ENCODE results near the gene GALNT2. TPM values are rescaled to one million over a fixed set of nuclear protein-coding genes. Genes with fewer than 3 reads are reported as not detected.
A peak's percentile ranks its signal among the peaks of the same experiment; 100 is the strongest.

GALNT2 gene
- total RNA-seq, 1 donor from 2014 or later, result 60.7 TPM

DNA sequence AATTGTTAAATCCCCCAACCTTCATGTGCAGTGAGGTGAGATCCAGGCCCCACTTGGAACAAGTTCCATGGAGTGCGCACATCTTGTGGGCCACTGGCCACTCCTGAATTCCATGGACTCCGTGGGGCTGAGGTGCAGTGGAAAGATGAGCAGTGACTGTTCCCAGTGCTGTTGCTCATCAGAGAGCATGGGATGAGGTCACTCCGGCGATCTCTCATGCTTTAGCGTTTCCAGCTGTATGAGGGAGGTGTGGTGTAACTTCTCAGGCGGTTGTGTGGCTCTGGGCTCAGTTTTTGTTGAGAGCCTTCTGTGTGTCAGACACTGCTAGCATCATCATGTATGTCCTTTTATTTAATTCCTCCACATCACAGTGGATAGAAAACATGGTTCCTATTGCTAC lies 96.2 kb downstream of the GALNT2 start:
- DNase-seq (ENCODE audit: low read depth), result no peak
- H3K27me3 ChIP-seq (ENCODE audit: control insufficient read depth, insufficient read depth, low read length), result no peaks in the 10 kb centered on the region
- H3K36me3 ChIP-seq (ENCODE audit: control insufficient read depth, insufficient read depth, low read length), result no peaks in the 10 kb centered on the region

DNA sequence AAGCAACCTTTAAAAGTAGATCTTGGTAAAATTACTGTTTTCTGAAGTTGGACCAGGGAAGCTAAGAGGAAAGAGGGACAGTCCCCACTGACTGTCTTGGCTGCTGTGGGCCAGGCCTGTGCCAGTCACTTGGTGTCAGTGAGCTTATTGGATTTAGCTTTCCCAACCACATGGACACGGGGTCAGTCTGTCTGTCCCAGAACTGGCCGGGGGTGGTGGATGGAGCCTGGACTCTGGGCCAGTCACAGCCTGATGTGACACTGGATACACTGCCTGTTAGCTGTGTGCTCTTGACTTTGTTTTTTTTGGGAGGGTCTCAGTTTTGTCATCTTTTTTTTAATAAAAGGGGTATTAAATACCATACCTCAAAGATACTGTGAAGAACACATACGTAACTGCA lies 96.7 kb downstream of the GALNT2 start:
- no peak for DNase-seq (ENCODE audit: low read depth)
- Histone ChIP-seq H3K36me3 (ENCODE audit: control insufficient read depth, insufficient read depth, low read length) (no peaks in the 10 kb centered on the region), H3K27me3 (ENCODE audit: control insufficient read depth, insufficient read depth, low read length) (no peaks in the 10 kb centered on the region), H3K4me3 (ENCODE audit: low read depth, low read length) (no peak overlapping the region)
- TF ChIP-seq, protein P1, sequence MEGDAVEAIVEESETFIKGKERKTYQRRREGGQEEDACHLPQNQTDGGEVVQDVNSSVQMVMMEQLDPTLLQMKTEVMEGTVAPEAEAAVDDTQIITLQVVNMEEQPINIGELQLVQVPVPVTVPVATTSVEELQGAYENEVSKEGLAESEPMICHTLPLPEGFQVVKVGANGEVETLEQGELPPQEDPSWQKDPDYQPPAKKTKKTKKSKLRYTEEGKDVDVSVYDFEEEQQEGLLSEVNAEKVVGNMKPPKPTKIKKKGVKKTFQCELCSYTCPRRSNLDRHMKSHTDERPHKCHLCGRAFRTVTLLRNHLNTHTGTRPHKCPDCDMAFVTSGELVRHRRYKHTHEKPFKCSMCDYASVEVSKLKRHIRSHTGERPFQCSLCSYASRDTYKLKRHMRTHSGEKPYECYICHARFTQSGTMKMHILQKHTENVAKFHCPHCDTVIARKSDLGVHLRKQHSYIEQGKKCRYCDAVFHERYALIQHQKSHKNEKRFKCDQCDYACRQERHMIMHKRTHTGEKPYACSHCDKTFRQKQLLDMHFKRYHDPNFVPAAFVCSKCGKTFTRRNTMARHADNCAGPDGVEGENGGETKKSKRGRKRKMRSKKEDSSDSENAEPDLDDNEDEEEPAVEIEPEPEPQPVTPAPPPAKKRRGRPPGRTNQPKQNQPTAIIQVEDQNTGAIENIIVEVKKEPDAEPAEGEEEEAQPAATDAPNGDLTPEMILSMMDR (IDR thresholded peaks at IDR 0.05; ENCODE audit: insufficient read depth, low read length, poor library complexity, severe bottlenecking), result no peak

More for the DNA sequence above, 96.2 kb downstream of the GALNT2 start:
- H3K4me3 ChIP-seq (ENCODE audit: low read depth, low read length), result no peak overlapping the region
- TF ChIP-seq, protein P1 (IDR thresholded peaks at IDR 0.05; ENCODE audit: insufficient read depth, low read length, poor library complexity, severe bottlenecking), result no peak

DNA sequence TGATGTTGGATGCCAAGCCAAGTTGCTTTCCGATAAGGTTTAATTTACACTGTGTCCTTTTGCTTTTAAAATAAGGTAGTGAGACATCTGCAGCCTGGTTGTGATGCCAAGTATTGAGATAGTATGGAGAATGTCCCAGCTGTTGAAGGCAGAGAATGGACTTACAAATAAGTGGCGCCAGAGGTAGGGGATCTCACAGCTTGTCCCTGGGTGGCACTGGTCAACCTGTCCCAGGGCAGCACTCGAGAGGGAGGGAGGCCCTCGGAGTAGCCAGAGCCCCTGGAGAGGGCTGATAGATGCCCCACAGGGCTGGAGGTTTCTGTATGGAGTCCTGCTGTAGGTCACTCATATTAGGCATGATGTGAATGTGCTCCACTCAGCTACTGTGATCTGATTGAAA lies 98.5 kb downstream of the GALNT2 start:
- TF ChIP-seq, protein P1 (IDR thresholded peaks at IDR 0.05; ENCODE audit: insufficient read depth, low read length, poor library complexity, severe bottlenecking), result no peak
- H3K4me3 ChIP-seq (ENCODE audit: low read depth, low read length), result no peak overlapping the region
- no peaks in the 10 kb centered on the region for H3K27me3 ChIP-seq (ENCODE audit: control insufficient read depth, insufficient read depth, low read length)
- DNase-seq (ENCODE audit: low read depth), result no peak
- no peaks in the 10 kb centered on the region for H3K36me3 ChIP-seq (ENCODE audit: control insufficient read depth, insufficient read depth, low read length)

DNA sequence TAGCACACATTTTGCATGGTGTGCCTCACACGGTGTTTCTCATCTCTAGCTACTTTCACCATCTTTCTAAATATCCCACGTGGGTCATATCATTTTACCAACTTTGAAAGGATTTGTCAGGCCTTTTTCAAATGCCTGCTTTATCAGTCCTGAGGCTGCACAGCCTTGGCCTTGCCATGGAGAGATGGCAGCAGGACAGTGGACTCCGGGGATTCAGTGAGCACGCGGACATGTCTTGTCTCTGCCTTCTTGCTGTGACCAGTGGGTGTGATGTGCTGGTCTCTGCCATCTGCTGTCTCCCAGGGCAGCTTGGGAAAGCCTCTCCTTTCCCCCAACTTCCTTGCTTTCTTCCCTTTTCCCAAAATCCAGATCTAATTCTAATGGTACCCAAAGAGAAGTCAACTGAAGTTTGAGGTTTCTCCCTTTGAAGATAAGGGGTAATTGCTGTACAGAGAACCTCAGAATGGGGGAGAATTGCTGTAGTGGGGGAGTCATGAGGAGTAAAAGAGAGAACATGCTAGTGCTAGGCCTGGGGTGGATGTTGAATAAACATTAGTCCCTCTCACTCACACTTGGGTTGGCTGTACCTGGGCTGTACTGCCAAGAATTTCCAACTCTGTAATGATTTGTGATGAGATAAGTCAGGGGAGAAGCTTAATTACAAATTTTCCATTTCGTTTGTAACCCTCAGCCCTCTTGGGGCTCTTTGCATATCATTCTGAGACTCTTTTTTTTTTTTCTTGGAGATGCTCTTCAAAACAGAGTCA lies 99.5 kb downstream of the GALNT2 start:
- Histone ChIP-seq H3K27me3 (ENCODE audit: control insufficient read depth, insufficient read depth, low read length) (no peaks in the 10 kb centered on the region), H3K4me3 (ENCODE audit: low read depth, low read length) (no peak overlapping the region), H3K36me3 (ENCODE audit: control insufficient read depth, insufficient read depth, low read length) (no peaks in the 10 kb centered on the region)
- TF ChIP-seq, protein P1 (IDR thresholded peaks at IDR 0.05; ENCODE audit: insufficient read depth, low read length, poor library complexity, severe bottlenecking), result no peak
- no peak for DNase-seq (ENCODE audit: low read depth)

DNA sequence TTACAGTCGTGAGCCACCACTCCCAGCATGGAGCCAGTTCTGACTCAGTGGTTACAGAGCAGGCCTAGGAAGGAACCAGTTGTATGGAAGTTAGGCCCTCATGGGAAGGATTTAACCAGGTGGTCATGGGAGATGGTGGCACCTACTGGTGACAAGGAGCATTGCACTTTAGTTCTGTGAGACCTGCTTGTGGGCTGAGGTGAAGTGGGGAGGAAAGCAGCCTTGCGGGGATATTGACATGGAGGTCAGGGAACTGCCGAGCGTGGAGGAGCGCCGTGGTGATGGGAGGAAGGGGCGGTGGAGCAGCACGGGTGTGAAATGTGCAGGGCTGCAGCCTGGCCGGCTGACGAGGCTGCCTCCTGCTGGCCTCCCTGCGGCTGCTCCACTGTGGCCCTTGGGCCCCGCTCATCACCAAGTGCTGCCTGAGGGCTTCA lies 100.4 kb downstream of the GALNT2 start:
- Histone ChIP-seq H3K27me3 (ENCODE audit: control insufficient read depth, insufficient read depth, low read length) (no peaks in the 10 kb centered on the region), H3K4me3 (ENCODE audit: low read depth, low read length) (no peak overlapping the region), H3K36me3 (ENCODE audit: control insufficient read depth, insufficient read depth, low read length) (no peaks in the 10 kb centered on the region)
- DNase-seq (ENCODE audit: low read depth), result no peak
- TF ChIP-seq, protein P1 (IDR thresholded peaks at IDR 0.05; ENCODE audit: insufficient read depth, low read length, poor library complexity, severe bottlenecking), result peak; percentile 62

All from kidney epithelial cell (primary cell).